Neural cell (in vitro differentiated cells): Measurements from ENCODE around the gene EML6. TPM values are rescaled to one million over a fixed set of nuclear protein-coding genes. Genes with fewer than 3 reads are reported as not detected.

Experiments used
- H2AFZ ChIP-seq: fragments of 200-600, 300-800 bp; sonication (generic), shearing (Covaris generic); 2 replicates; pipeline ENCODE4 v1.6.0; 2014; ENCODE audit warnings: low read depth, mild to moderate bottlenecking, antibody characterized with exemption, low read length, moderate library complexity
- H3F3A ChIP-seq: fragments of 200-600 bp; shearing (Covaris generic); 2 replicates; pipeline ENCODE4 v1.6.1; 2016; ENCODE audit warnings: mild to moderate bottlenecking, moderate library complexity, mixed read lengths, antibody characterized with exemption, low read length; ENCODE audit not compliant: insufficient read depth, poor library complexity, severe bottlenecking
- H3K27ac ChIP-seq: fragments of 200-600, 300-800 bp; sonication (generic), shearing (Covaris generic); 2 replicates; pipeline ENCODE4 v1.5.1; 2014; ENCODE audit warnings: mild to moderate bottlenecking, low read length, moderate library complexity
- H3K27me3 ChIP-seq: fragments of 300-800, 200-600 bp; sonication (generic), shearing (Covaris generic); 2 replicates; pipeline ENCODE4 v1.6.0; 2014; ENCODE audit warnings: mild to moderate bottlenecking, low read depth, low read length, moderate library complexity; ENCODE audit not compliant: insufficient read depth
- H3K36me3 ChIP-seq: fragments of 300-800, 200-600 bp; sonication (generic), shearing (Covaris generic); 2 replicates; pipeline ENCODE4 v1.5.1; 2014; ENCODE audit warnings: mild to moderate bottlenecking, antibody characterized with exemption, low read length, moderate library complexity; ENCODE audit not compliant: insufficient read depth
- H3K4me2 ChIP-seq: fragments of 300-800, 200-600 bp; sonication (generic), shearing (Covaris generic); 2 replicates; pipeline ENCODE4 v1.6.0; 2014; ENCODE audit warnings: mild to moderate bottlenecking, low read length
- H3K4me3 ChIP-seq: fragments of 300-800, 200-600 bp; sonication (generic), shearing (Covaris generic); 2 replicates; pipeline ENCODE4 v1.5.1; 2014; ENCODE audit warnings: mild to moderate bottlenecking, low read length, moderate library complexity
- H3K79me2 ChIP-seq: fragments of 200-600 bp; shearing (Covaris generic); replicated peaks from 2 replicates; pipeline ENCODE4 v1.6.0; 2014; ENCODE audit warnings: mild to moderate bottlenecking, low read length, moderate library complexity; ENCODE audit not compliant: insufficient read depth
- H3K9ac ChIP-seq: fragments of 300-800, 200-600 bp; sonication (generic), shearing (Covaris generic); 2 replicates; pipeline ENCODE4 v1.6.1; 2016; ENCODE audit warnings: mild to moderate bottlenecking, low read length, mixed read lengths
- H3K9me2 ChIP-seq: fragments of 200-600 bp; shearing (Covaris generic); 2 replicates; pipeline ENCODE4 v1.6.1; 2016; ENCODE audit warnings: mild to moderate bottlenecking, low read length, mixed read lengths; ENCODE audit not compliant: insufficient read depth
- H3K9me3 ChIP-seq: fragments of 200-600, 300-800 bp; sonication (generic), shearing (Covaris generic); 2 replicates; pipeline ENCODE4 v1.6.1; 2016; ENCODE audit warnings: mild to moderate bottlenecking, mixed run types, low read length, moderate library complexity, mixed read lengths
- H4K20me1 ChIP-seq: fragments of 200-600 bp; shearing (Covaris generic); 2 replicates; pipeline ENCODE4 v1.6.1; 2016; ENCODE audit warnings: mild to moderate bottlenecking, mixed run types; ENCODE audit not compliant: insufficient read depth
- CTCF ChIP-seq: fragments of 450-650 bp; IDR thresholded peaks from 2 replicates; pipeline ENCODE4 v1.5.1; 2014; ENCODE audit warnings: antibody characterized with exemption, mild to moderate bottlenecking, moderate library complexity; ENCODE audit not compliant: poor library complexity, severe bottlenecking
- EP300 ChIP-seq: fragments of 450-650 bp; conservative IDR thresholded peaks from 2 replicates; pipeline ENCODE4 v1.6.1; 2014; ENCODE audit warnings: antibody characterized with exemption, mild to moderate bottlenecking, moderate library complexity; ENCODE audit not compliant: poor library complexity, severe bottlenecking
- EZH2 ChIP-seq: fragments of 200-600, 300-800 bp; shearing (Covaris generic), sonication (generic); IDR thresholded peaks from 2 replicates; pipeline ENCODE4 v1.6.1; 2014; ENCODE audit warnings: antibody characterized with exemption, low read length, borderline replicate concordance, mild to moderate bottlenecking; ENCODE audit not compliant: insufficient read depth, poor library complexity, severe bottlenecking
- MXI1 ChIP-seq: fragments of 450-650 bp; conservative IDR thresholded peaks from 2 replicates; pipeline ENCODE4 v1.6.1; 2014; ENCODE audit warnings: antibody characterized with exemption, mild to moderate bottlenecking; ENCODE audit not compliant: poor library complexity, severe bottlenecking
- POLR2AphosphoS5 ChIP-seq: IDR thresholded peaks from 2 replicates; pipeline ENCODE4 v1.6.1; 2012
- RAD21 ChIP-seq: fragments of 450-650 bp; conservative IDR thresholded peaks from 2 replicates; pipeline ENCODE4 v1.6.1; 2014; ENCODE audit warnings: antibody characterized with exemption, mild to moderate bottlenecking, moderate library complexity
- REST ChIP-seq: IDR thresholded peaks from 2 replicates; pipeline ENCODE4 v1.6.1; 2012; ENCODE audit warnings: borderline replicate concordance
- SMC3 ChIP-seq: fragments of 450-650 bp; conservative IDR thresholded peaks from 2 replicates; pipeline ENCODE4 v1.6.1; 2014; ENCODE audit warnings: antibody characterized with exemption, mild to moderate bottlenecking, moderate library complexity; ENCODE audit not compliant: poor library complexity
- TAF1 ChIP-seq: IDR thresholded peaks from 2 replicates; pipeline ENCODE4 v1.6.1; 2012; ENCODE audit warnings: low read depth
- polyA plus RNA-seq: library from polyadenylated mRNA; depleted of rRNA; stranded (reverse); fragments of >200 nt; gene quantifications from 2 replicates; pipeline ENCODE4 v1.2.3, GENCODE V29; 2014

EML6 gene
- polyA plus RNA-seq, 1 donor from 2014 or later: 13.4 TPM

- no peak overlapping the region for H3K27ac ChIP-seq
- no peaks in the 10 kb centered on the region for H3K36me3 ChIP-seq
- no peaks in the 10 kb centered on the region for H4K20me1 ChIP-seq
- no peaks in the 10 kb centered on the region for H3K79me2 ChIP-seq
- H2AFZ ChIP-seq: no peak overlapping the region
- H3K4me3 ChIP-seq: no peak overlapping the region
- no peak overlapping the region for H3K4me2 ChIP-seq
- no peaks in the 10 kb centered on the region for H3F3A ChIP-seq
- TF ChIP-seq RAD21 (no peak), POLR2AphosphoS5 (no peak), TAF1 (no peak), REST (no peak), EZH2 (no peak), SMC3 (no peak), MXI1 (no peak), EP300 (no peak), CTCF (no peak)
- no peak overlapping the region for H3K9ac ChIP-seq
- no peaks in the 10 kb centered on the region for H3K9me3 ChIP-seq
- H3K9me2 ChIP-seq: no peaks in the 10 kb centered on the region
- H3K27me3 ChIP-seq: no peaks in the 10 kb centered on the region
These were observed 94.8 kb downstream of the EML6 start for GRCh38 chr2:54818226-54818625.

DNA sequence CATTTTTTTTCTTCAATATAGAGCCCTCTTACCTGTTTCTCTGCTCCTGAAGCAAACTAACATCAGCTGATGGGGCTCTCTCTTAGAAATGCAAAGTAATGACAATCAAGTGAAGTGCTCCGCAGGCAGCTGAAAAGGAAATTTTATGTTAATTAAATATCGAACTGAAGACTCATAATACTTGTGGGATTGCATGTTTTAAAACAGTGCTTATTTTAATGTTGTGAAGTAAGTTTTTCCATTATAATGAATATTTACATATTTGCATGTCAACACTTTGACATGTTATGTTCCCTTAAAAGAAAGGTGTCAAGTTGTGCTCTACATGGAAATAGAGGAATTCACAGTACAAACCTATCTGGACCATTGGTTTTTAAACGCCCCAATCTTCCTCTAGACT is 97.1 kb downstream of the EML6 start:
- no peak overlapping the region for H3K4me2 ChIP-seq
- H3K9me3 ChIP-seq: no peaks in the 10 kb centered on the region
- H3F3A ChIP-seq: no peaks in the 10 kb centered on the region
- no peak overlapping the region for H2AFZ ChIP-seq
- TF ChIP-seq CTCF: no peak
- TF ChIP-seq TAF1: no peak
- no peak for TF ChIP-seq MXI1
- no peak for TF ChIP-seq EZH2
- no peak for TF ChIP-seq REST
- TF ChIP-seq EP300: no peak
- TF ChIP-seq POLR2AphosphoS5: no peak
- TF ChIP-seq SMC3: no peak
- TF ChIP-seq RAD21: no peak
- no peak overlapping the region for H3K27ac ChIP-seq
- no peaks in the 10 kb centered on the region for H3K27me3 ChIP-seq
- H3K9ac ChIP-seq: no peak overlapping the region
- H3K36me3 ChIP-seq: no peaks in the 10 kb centered on the region
- no peaks in the 10 kb centered on the region for H4K20me1 ChIP-seq
- H3K9me2 ChIP-seq: no peaks in the 10 kb centered on the region
- no peak overlapping the region for H3K4me3 ChIP-seq
- no peaks in the 10 kb centered on the region for H3K79me2 ChIP-seq
